Tibial nerve (tissue), 3 donors: Measurements from ENCODE around the gene KCNA10.

Experiments used
- CTCF ChIP-seq, 5 experiments: fragments of 200-600 bp in 3 of 5; fragments of 450-650 bp in 2 of 5; sonication (generic) in 3 of 5; IDR thresholded peaks; one replicate each; pipeline ENCODE4 v1.5.1; 2016 to 2019; ENCODE audit warnings: antibody characterized with exemption in 5 of 5, mild to moderate bottlenecking in 3 of 5, moderate library complexity in 2 of 5
- POLR2A ChIP-seq, 2 donors: fragments of 450-650 bp; IDR thresholded peaks; one replicate each; pipeline ENCODE4 v1.6.1; 2017; ENCODE audit warnings: antibody characterized with exemption in 2 of 2, mild to moderate bottlenecking in 2 of 2, moderate library complexity in 2 of 2

GRCh38 chr1:110556471-110556807 lies 37.5 kb upstream of the KCNA10 start:
- TF ChIP-seq POLR2A (IDR thresholded peaks at IDR 0.05) (no peak), CTCF (IDR thresholded peaks at IDR 0.05) (no peak)
